Measurements from ENCODE around the gene KRTAP22-1. TPM values are rescaled to one million over a fixed set of nuclear protein-coding genes. Genes with fewer than 3 reads are reported as not detected.

KRTAP22-1 gene
- total RNA-seq, 4 donors from 2014 or later = not detected

Other genes with a start within 250 kb of the KRTAP22-1 start
- 1 to 10 TPM in 1 of 4 donors, not detected in 3; 3.2 TPM for gene KRTAP13-2, start 228.8 kb upstream of the KRTAP22-1 start, total RNA-seq
- 1 to 10 TPM in 1 of 4 donors, under 1 TPM in 1, not detected in 2; 0.89 to 3.3 TPM for gene KRTAP13-1, start 205.1 kb upstream of the KRTAP22-1 start, total RNA-seq
- not detected for gene KRTAP13-3, start 175.2 kb upstream of the KRTAP22-1 start, total RNA-seq
- gene KRTAP13-4, start 170.9 kb upstream of the KRTAP22-1 start, total RNA-seq = not detected
- not detected for gene KRTAP15-1, start 160.8 kb upstream of the KRTAP22-1 start, total RNA-seq
- gene KRTAP19-1, start 120.7 kb upstream of the KRTAP22-1 start, total RNA-seq = 10 to 100 TPM in 1 of 4 donors, under 1 TPM in 1, not detected in 2; 0.59 to 18.3 TPM
- gene KRTAP19-2, start 113.7 kb upstream of the KRTAP22-1 start, total RNA-seq = 1 to 10 TPM in 1 of 4 donors, not detected in 3; 1.8 TPM
- 10 to 100 TPM in 1 of 4 donors, under 1 TPM in 1, not detected in 2; 0.97 to 17.1 TPM for gene KRTAP19-3, start 109.1 kb upstream of the KRTAP22-1 start, total RNA-seq
- not detected for gene KRTAP19-4, start 103.9 kb upstream of the KRTAP22-1 start, total RNA-seq
- 10 to 100 TPM in 2 of 4 donors, not detected in 2; 12.7 to 57.9 TPM for gene KRTAP19-5, start 98.9 kb upstream of the KRTAP22-1 start, total RNA-seq
- not detected for gene KRTAP19-6, start 59.2 kb upstream of the KRTAP22-1 start, total RNA-seq
- gene KRTAP19-7, start 39.8 kb upstream of the KRTAP22-1 start, total RNA-seq = 1 to 10 TPM in 1 of 4 donors, not detected in 3; 1.5 TPM
- not detected for gene KRTAP22-2, start 10.7 kb upstream of the KRTAP22-1 start, total RNA-seq
- not detected for gene KRTAP6-3, start 8.6 kb upstream of the KRTAP22-1 start, total RNA-seq
- gene KRTAP6-2, start 2.2 kb upstream of the KRTAP22-1 start, total RNA-seq = not detected
- 10 to 100 TPM in 1 of 4 donors, not detected in 3; 14.9 TPM for gene KRTAP6-1, start 12.8 kb downstream of the KRTAP22-1 start, total RNA-seq
- gene KRTAP20-1, start 15.3 kb downstream of the KRTAP22-1 start, total RNA-seq = not detected
- gene KRTAP20-4, start 19.5 kb downstream of the KRTAP22-1 start, total RNA-seq = not detected
- gene KRTAP20-2, start 34.1 kb downstream of the KRTAP22-1 start, total RNA-seq = 10 to 100 TPM in 1 of 4 donors, 1 to 10 TPM in 1, not detected in 2; 3.2 to 12.9 TPM
- not detected for gene KRTAP20-3, start 41.8 kb downstream of the KRTAP22-1 start, total RNA-seq
- not detected for gene KRTAP21-3, start 117.7 kb downstream of the KRTAP22-1 start, total RNA-seq
- 1 to 10 TPM in 1 of 4 donors, not detected in 3; 1.7 TPM for gene KRTAP21-2, start 146.2 kb downstream of the KRTAP22-1 start, total RNA-seq
- not detected for gene KRTAP21-1, start 154.3 kb downstream of the KRTAP22-1 start, total RNA-seq
- gene KRTAP8-1, start 212.2 kb downstream of the KRTAP22-1 start, total RNA-seq = 10 to 100 TPM in 1 of 4 donors, not detected in 3; 40.1 TPM
- gene KRTAP7-1, start 228.7 kb downstream of the KRTAP22-1 start, total RNA-seq = 10 to 100 TPM in 1 of 4 donors, 1 to 10 TPM in 2, not detected in 1; 1.3 to 22.2 (median 4.4) TPM